Keratinocyte (primary cell): ENCODE results near the gene DTD1. TPM values are rescaled to one million over a fixed set of nuclear protein-coding genes. Genes with fewer than 3 reads are reported as not detected.

Experiments
- DNase-seq: peaks from one replicate; pipeline ENCODE4 v3.0.0-alpha.2; 2011; ENCODE audit warnings: low read depth, missing footprints, low spot score
- FAIRE-seq: peaks from 2 replicates; lab custom pipeline; 2011; peaks lifted over from hg19 to GRCh38; lab: Jason Lieb, UNC
- H2AFZ ChIP-seq: 2 replicates; pipeline ENCODE4 v1.6.0; 2012; ENCODE audit warnings: low read length, control low read depth, inconsistent platforms; ENCODE audit not compliant: control insufficient read depth
- H3K27ac ChIP-seq: 2 replicates; pipeline ENCODE4 v1.5.1; 2011; ENCODE audit warnings: low read length; ENCODE audit not compliant: control insufficient read depth, insufficient read depth
- H3K27me3 ChIP-seq: 3 replicates; pipeline ENCODE4 v1.6.0; 2011; ENCODE audit warnings: low read length; ENCODE audit not compliant: control insufficient read depth, insufficient read depth; ENCODE audit errors: extremely low read depth
- H3K36me3 ChIP-seq, 2 experiments: 2 replicates in 1 of 2; 3 replicates in 1 of 2; pipeline ENCODE4 v1.5.1; 2011; ENCODE audit warnings: low read length in 2 of 2, mild to moderate bottlenecking in 1 of 2; ENCODE audit not compliant: control insufficient read depth in 2 of 2, insufficient read depth in 2 of 2; ENCODE audit errors: extremely low read depth in 1 of 2
- H3K4me1 ChIP-seq: 3 replicates; pipeline ENCODE4 v1.5.1; 2011; ENCODE audit warnings: low read length; ENCODE audit not compliant: control insufficient read depth, insufficient read depth; ENCODE audit errors: extremely low read depth
- H3K4me2 ChIP-seq: 3 replicates; pipeline ENCODE4 v1.6.0; 2011; ENCODE audit warnings: low read depth, low read length; ENCODE audit not compliant: control insufficient read depth, insufficient read depth; ENCODE audit errors: extremely low read depth
- H3K4me3 ChIP-seq, 3 experiments: fragments of 200-600 bp in 1 of 3; sonication (generic) in 1 of 3; 2 replicates in 2 of 3; 3 replicates in 1 of 3; pipeline ENCODE4 v1.5.1; 2011 to 2016; ENCODE audit warnings: low read length in 3 of 3, mild to moderate bottlenecking in 3 of 3, control low read depth in 2 of 3, inconsistent platforms in 1 of 3, low read depth in 1 of 3, mixed read lengths in 1 of 3, mixed run types in 1 of 3, moderate library complexity in 1 of 3; ENCODE audit not compliant: control insufficient read depth in 2 of 3, insufficient read depth in 2 of 3; ENCODE audit errors: extremely low read depth in 1 of 3
- H3K79me2 ChIP-seq: 2 replicates; pipeline ENCODE4 v1.6.0; 2012; ENCODE audit warnings: low read length; ENCODE audit not compliant: control insufficient read depth, insufficient read depth
- H3K9ac ChIP-seq: 3 replicates; pipeline ENCODE4 v1.6.0; 2011; ENCODE audit warnings: low read length; ENCODE audit not compliant: control insufficient read depth, insufficient read depth; ENCODE audit errors: extremely low read depth
- H3K9me1 ChIP-seq: 3 replicates; pipeline ENCODE4 v1.6.0; 2011; ENCODE audit warnings: low read length; ENCODE audit not compliant: control insufficient read depth, insufficient read depth; ENCODE audit errors: extremely low read depth
- H3K9me3 ChIP-seq: 2 replicates; pipeline ENCODE4 v1.5.1; 2012; ENCODE audit warnings: low read depth, low read length; ENCODE audit not compliant: control insufficient read depth
- H4K20me1 ChIP-seq: 3 replicates; pipeline ENCODE4 v1.6.0; 2011; ENCODE audit warnings: low read length; ENCODE audit not compliant: control insufficient read depth, insufficient read depth; ENCODE audit errors: extremely low read depth
- EZH2 ChIP-seq: IDR thresholded peaks from one replicate; pipeline ENCODE4 v1.6.1; 2012; ENCODE audit warnings: inconsistent platforms, mild to moderate bottlenecking, low read length, moderate library complexity
- dilution Hi-C: fragments of 300-500 bp; cut with MboI; formaldehyde crosslinking; loops from one replicate; pipeline ENCODE4 v1.7.0; 2020; ENCODE audit warnings: low sequenced_read_pairs; ENCODE audit not compliant: extremely low pct_ligation_motif_present
- polyA plus RNA-seq, 5 experiments: library from polyadenylated mRNA; depleted of rRNA in 3 of 5; stranded (reverse) in 3 of 5; stranded (forward) in 1 of 5; unstranded in 1 of 5; fragments of >200 nt; gene quantifications; 1 replicate in 1 of 5; 2 replicates in 3 of 5; 3 replicates in 1 of 5; pipeline versions ENCODE4 v1.2.1 to v1.2.3, GENCODE V29; 2011 to 2012; ENCODE audit warnings: missing spikeins in 2 of 5, low read depth in 1 of 5, low replicate concordance in 1 of 5
- TF ChIP-seq, protein P1 (sequence below), 3 experiments: IDR thresholded peaks in 1 of 3; conservative IDR thresholded peaks in 1 of 3; optimal IDR thresholded peaks in 1 of 3; 2 replicates in 2 of 3; 3 replicates in 1 of 3; pipeline versions ENCODE3 to v1.5.1; 2011; ENCODE audit warnings: low read length in 3 of 3, mild to moderate bottlenecking in 3 of 3, moderate library complexity in 2 of 3, control low read depth in 1 of 3, inconsistent platforms in 1 of 3; ENCODE audit not compliant: insufficient read depth in 2 of 3; ENCODE audit errors: extremely low read depth in 1 of 3

Gene DTD1
- polyA plus RNA-seq, 1 donor (not counting 4 experiments of a cell fraction or from before 2014, with no cell fraction given), result 68.3 TPM

DNA sequence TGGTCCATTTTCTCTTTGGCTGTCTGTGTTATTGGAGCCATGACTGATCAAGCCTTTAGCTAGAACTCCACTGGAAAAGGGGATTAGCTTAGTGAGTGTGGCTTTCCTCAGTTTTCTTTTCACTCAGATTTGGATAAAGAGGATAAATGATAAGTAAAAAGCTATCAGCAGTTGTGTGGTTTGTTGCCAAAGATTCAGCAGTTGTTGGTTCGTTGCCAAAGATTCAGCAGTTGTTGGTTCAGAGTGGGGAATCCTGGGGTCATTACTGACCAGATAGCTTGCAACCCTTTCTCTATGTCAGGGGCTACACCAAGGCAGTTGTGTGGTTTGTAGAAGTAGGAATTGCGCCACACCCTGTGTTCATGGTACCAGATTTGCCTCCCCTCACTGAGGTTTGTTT, 118.1 kb downstream of the DTD1 start:
- no peaks in the 10 kb centered on the region for H4K20me1 ChIP-seq
- H3K9me3 ChIP-seq, result no peaks in the 10 kb centered on the region
- H3K4me2 ChIP-seq, result no peak overlapping the region
- H3K4me3 ChIP-seq, result no peak overlapping the region
- TF ChIP-seq EZH2, result no peak
- TF ChIP-seq, protein P1, sequence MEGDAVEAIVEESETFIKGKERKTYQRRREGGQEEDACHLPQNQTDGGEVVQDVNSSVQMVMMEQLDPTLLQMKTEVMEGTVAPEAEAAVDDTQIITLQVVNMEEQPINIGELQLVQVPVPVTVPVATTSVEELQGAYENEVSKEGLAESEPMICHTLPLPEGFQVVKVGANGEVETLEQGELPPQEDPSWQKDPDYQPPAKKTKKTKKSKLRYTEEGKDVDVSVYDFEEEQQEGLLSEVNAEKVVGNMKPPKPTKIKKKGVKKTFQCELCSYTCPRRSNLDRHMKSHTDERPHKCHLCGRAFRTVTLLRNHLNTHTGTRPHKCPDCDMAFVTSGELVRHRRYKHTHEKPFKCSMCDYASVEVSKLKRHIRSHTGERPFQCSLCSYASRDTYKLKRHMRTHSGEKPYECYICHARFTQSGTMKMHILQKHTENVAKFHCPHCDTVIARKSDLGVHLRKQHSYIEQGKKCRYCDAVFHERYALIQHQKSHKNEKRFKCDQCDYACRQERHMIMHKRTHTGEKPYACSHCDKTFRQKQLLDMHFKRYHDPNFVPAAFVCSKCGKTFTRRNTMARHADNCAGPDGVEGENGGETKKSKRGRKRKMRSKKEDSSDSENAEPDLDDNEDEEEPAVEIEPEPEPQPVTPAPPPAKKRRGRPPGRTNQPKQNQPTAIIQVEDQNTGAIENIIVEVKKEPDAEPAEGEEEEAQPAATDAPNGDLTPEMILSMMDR (optimal IDR thresholded peaks at IDR 0.05 in 1 of 3, IDR thresholded peaks at IDR 0.05 in 1 of 3, conservative IDR thresholded peaks at IDR 0.05 in 1 of 3; ENCODE audit: extremely low read depth in 1 of 3, insufficient read depth in 2 of 3, low read length in 3 of 3), result no peak
- peaks cover 6% of the 10 kb centered on the region for H3K4me1 ChIP-seq
- H2AFZ ChIP-seq, result no peak overlapping the region
- no peak overlapping the region for H3K27ac ChIP-seq
- no peaks in the 10 kb centered on the region for H3K27me3 ChIP-seq
- DNase-seq (no peak), FAIRE-seq (no peak)
- H3K79me2 ChIP-seq, result no peaks in the 10 kb centered on the region
- H3K36me3 ChIP-seq, result no peaks in the 10 kb centered on the region
- dilution Hi-C loops, result no loop called here
- no peak overlapping the region for H3K9ac ChIP-seq
- H3K9me1 ChIP-seq, result no peaks in the 10 kb centered on the region

DNA sequence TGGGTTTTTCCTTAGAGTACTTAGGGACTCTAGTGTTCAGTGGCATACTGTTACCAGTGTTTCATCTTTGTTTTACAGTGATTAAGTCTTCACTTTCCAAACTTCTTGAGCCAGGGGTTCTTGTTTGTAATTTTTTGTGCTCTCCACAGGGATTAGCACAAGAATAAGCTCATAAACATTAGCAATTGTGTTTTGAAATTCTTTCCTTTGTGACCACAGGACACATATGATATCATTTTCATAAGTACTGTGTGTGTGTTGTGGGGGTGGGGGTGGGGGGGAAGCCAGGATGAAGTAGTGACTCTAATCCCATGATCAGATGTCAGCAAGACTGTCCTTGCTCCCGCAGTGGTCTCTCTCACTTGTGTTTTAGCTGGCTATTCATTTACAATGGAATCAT, 124.3 kb downstream of the DTD1 start:
- TF ChIP-seq, protein P1 (optimal IDR thresholded peaks at IDR 0.05 in 1 of 3, IDR thresholded peaks at IDR 0.05 in 1 of 3, conservative IDR thresholded peaks at IDR 0.05 in 1 of 3; ENCODE audit: extremely low read depth in 1 of 3, insufficient read depth in 2 of 3, low read length in 3 of 3), result no peak
- no peak for TF ChIP-seq EZH2
- DNase-seq (no peak), FAIRE-seq (no peak)
- peaks cover 0 to 1% of the 10 kb centered on the region in 2 experiments for H3K36me3 ChIP-seq
- H3K9ac ChIP-seq, result no peak overlapping the region
- H3K9me1 ChIP-seq, result no peaks in the 10 kb centered on the region
- no peaks in the 10 kb centered on the region for H3K27me3 ChIP-seq
- H2AFZ ChIP-seq, result no peak overlapping the region
- no peak overlapping the region for H3K4me2 ChIP-seq
- no peak overlapping the region for H3K4me3 ChIP-seq
- dilution Hi-C loops, result no loop called here
- H3K79me2 ChIP-seq, result no peaks in the 10 kb centered on the region
- H3K4me1 ChIP-seq, result no peaks in the 10 kb centered on the region
- H3K9me3 ChIP-seq, result no peaks in the 10 kb centered on the region
- no peak overlapping the region for H3K27ac ChIP-seq
- H4K20me1 ChIP-seq, result no peaks in the 10 kb centered on the region
